ENCODE results near the gene TGFA. TPM values are rescaled to one million over a fixed set of nuclear protein-coding genes. Genes with fewer than 3 reads are reported as not detected.
A peak's percentile ranks its signal among the peaks of the same experiment; 100 is the strongest.

TGFA gene
- polyA plus RNA-seq, 2 of the 4 experiments (the other 2 are of a cell fraction), result 3.5 to 5.3 TPM

DNA sequence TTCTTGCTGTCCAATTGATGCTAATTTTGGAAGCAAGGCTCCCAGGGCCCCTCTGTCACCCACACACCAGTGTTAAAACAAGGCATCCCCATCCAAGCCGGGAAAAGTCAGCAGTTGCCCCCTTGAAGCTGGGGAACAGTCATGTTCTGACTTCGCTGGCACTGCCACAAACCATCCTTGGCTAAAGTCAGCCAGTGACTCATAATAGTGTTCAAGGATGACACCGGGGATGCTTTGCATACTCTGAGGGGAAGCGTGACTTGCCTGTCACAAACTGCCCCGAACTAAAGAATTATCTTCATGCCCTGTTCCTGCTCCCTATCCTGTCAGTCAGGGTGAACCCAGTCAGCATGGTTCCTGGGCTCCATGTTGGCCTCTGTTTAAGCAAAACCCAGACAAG, 37.0 kb downstream of the TGFA start (continued):
- TF ChIP-seq, protein P1, sequence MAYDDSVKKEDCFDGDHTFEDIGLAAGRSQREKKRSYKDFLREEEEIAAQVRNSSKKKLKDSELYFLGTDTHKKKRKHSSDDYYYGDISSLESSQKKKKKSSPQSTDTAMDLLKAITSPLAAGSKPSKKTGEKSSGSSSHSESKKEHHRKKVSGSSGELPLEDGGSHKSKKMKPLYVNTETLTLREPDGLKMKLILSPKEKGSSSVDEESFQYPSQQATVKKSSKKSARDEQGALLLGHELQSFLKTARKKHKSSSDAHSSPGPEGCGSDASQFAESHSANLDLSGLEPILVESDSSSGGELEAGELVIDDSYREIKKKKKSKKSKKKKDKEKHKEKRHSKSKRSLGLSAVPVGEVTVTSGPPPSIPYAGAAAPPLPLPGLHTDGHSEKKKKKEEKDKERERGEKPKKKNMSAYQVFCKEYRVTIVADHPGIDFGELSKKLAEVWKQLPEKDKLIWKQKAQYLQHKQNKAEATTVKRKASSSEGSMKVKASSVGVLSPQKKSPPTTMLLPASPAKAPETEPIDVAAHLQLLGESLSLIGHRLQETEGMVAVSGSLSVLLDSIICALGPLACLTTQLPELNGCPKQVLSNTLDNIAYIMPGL (CRISPR knock-in tag; IDR thresholded peaks at IDR 0.05; ENCODE audit: borderline replicate concordance), result no peak
- TF ChIP-seq POLR2A (IDR thresholded peaks at IDR 0.05; ENCODE audit: low read length) (no peak), NPAS2 (CRISPR knock-in tag; IDR thresholded peaks at IDR 0.05; ENCODE audit: borderline replicate concordance) (no peak), CEBPB (IDR thresholded peaks at IDR 0.05) (no peak), RFX5 (IDR thresholded peaks at IDR 0.05) (no peak), CBX2 (IDR thresholded peaks at IDR 0.05; ENCODE audit: borderline replicate concordance, low read depth) (no peak), KDM5A (IDR thresholded peaks at IDR 0.05) (no peak)

DNA sequence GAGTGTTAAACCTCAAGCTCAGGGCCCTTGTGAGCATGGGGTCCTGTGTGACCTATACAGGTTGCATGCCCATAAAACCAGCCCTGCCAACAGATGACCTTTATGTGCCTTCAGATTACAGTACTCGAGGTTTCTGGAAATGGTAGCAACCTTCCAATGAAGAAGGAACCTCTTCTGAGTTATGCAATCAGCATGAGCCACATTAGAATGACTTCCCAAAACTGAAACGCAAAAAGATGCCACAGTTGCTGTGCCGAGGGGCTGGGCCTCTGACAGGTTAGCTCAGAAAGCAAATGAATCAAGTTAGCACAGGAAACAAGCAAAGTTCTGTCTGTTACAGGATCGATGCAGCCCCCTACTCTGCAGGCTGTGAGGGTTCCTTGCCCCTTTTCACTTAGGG, 37.7 kb downstream of the TGFA start:
- Histone ChIP-seq H3K4me2 (peak overlapping the region; percentile 30; the same call in 1 of the 3 replicates), H3K4me1 (peaks cover 14% of the 10 kb centered on the region), H3K4me3 (no peak overlapping the region), H3K9me3 (no peaks in the 10 kb centered on the region), H3K27ac (no peak overlapping the region)
- TF ChIP-seq EHMT2 (IDR thresholded peaks at IDR 0.05; ENCODE audit: low read depth), result no peak
- no peak for TF ChIP-seq HOXB5 (CRISPR knock-in tag; IDR thresholded peaks at IDR 0.05)
- no peak for TF ChIP-seq EP300 (IDR thresholded peaks at IDR 0.05)
- no peak for TF ChIP-seq SREBF2 (IDR thresholded peaks at IDR 0.05)
- TF ChIP-seq ZNF302 (CRISPR knock-in tag; IDR thresholded peaks at IDR 0.05), result no peak
- no peak for TF ChIP-seq RNF2 (IDR thresholded peaks at IDR 0.05; ENCODE audit: borderline replicate concordance, low read depth)
- no peak for TF ChIP-seq HEYL (CRISPR knock-in tag; IDR thresholded peaks at IDR 0.05)
- ATAC-seq, result no peak
- FAIRE-seq, result no peak
- no peak for DNase-seq (ENCODE audit: low read depth in 1 of 2, low spot score in 1 of 2)
- WGBS (ENCODE audit: missing lambda C conversion rate), result 62% methylated on average over 4 of the region's 4 CpGs
- POLR2A ChIA-PET, result no interaction called here
- CTCF ChIA-PET, result interaction anchor here (2.2 kb wide), 1 partner anchor 10 kb away, joined by 7 read pairs; no protein-coding TSS in a partner anchor

DNA sequence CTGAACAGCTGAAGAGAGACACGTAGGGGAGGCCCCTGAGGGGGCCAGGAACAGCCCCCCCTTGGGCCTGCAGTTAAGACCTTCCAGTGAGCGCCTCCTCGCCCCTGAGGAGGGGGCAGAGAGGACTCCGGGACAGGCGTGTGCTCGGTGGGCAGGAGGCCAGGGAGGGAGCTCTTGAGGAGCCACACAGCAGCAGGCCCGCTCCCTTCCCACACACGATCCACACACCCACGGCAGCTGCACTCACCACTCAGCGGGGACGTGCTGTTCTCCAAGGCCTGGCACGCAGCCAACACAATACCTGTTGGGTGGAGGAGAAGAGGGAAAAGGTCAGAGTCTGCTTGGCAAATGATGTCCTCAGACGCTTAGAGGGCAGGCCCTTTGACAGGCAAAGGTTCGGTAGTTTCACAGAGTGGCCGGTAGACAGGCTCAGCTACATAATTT, 39.0 kb downstream of the TGFA start:
- Histone ChIP-seq H3K4me1 (peaks cover 14% of the 10 kb centered on the region), H3K4me3 (no peak overlapping the region), H3K27ac (no peak overlapping the region), H3K4me2 (no peak overlapping the region), H3K9me3 (no peaks in the 10 kb centered on the region)
- FAIRE-seq (no peak), DNase-seq (ENCODE audit: low read depth in 1 of 2, low spot score in 1 of 2) (no peak), ATAC-seq (no peak)
- POLR2A ChIA-PET, result no interaction called here
- CTCF ChIA-PET, result interaction anchor here (1.0 to 1.7 kb wide), 4 partner anchors 14 to 211 kb away, joined by 3 to 4 read pairs (median 4); no protein-coding TSS in a partner anchor
- 87% methylated on average over 15 of the region's 15 CpGs for WGBS (ENCODE audit: missing lambda C conversion rate)
- no peak for TF ChIP-seq MYC (IDR thresholded peaks at IDR 0.05; ENCODE audit: borderline replicate concordance, low read length)
- TF ChIP-seq JUNB (IDR thresholded peaks at IDR 0.05), result no peak
- TF ChIP-seq HEYL (CRISPR knock-in tag; IDR thresholded peaks at IDR 0.05), result no peak
- no peak for TF ChIP-seq NFE2L2 (conservative IDR thresholded peaks at IDR 0.05; ENCODE audit: low read length)
- TF ChIP-seq, protein P2, sequence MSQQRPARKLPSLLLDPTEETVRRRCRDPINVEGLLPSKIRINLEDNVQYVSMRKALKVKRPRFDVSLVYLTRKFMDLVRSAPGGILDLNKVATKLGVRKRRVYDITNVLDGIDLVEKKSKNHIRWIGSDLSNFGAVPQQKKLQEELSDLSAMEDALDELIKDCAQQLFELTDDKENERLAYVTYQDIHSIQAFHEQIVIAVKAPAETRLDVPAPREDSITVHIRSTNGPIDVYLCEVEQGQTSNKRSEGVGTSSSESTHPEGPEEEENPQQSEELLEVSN (IDR thresholded peaks at IDR 0.05; ENCODE audit: borderline replicate concordance, low read depth), result no peak
- TF ChIP-seq ZFP36 (IDR thresholded peaks at IDR 0.05; ENCODE audit: borderline replicate concordance, partially characterized antibody), result no peak
- TF ChIP-seq, protein P3, sequence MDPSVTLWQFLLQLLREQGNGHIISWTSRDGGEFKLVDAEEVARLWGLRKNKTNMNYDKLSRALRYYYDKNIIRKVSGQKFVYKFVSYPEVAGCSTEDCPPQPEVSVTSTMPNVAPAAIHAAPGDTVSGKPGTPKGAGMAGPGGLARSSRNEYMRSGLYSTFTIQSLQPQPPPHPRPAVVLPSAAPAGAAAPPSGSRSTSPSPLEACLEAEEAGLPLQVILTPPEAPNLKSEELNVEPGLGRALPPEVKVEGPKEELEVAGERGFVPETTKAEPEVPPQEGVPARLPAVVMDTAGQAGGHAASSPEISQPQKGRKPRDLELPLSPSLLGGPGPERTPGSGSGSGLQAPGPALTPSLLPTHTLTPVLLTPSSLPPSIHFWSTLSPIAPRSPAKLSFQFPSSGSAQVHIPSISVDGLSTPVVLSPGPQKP (IDR thresholded peaks at IDR 0.05; ENCODE audit: low read depth, low read length), result no peak
- no peak for TF ChIP-seq EHF (CRISPR knock-in tag; IDR thresholded peaks at IDR 0.05)
- no peak for TF ChIP-seq HOXB13 (CRISPR knock-in tag; IDR thresholded peaks at IDR 0.05; ENCODE audit: low read depth)
- TF ChIP-seq TFCP2L1 (CRISPR knock-in tag; IDR thresholded peaks at IDR 0.05), result no peak
- TF ChIP-seq, protein P4, sequence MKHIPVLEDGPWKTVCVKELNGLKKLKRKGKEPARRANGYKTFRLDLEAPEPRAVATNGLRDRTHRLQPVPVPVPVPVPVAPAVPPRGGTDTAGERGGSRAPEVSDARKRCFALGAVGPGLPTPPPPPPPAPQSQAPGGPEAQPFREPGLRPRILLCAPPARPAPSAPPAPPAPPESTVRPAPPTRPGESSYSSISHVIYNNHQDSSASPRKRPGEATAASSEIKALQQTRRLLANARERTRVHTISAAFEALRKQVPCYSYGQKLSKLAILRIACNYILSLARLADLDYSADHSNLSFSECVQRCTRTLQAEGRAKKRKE (CRISPR knock-in tag; IDR thresholded peaks at IDR 0.05; ENCODE audit: low read depth), result no peak
- TF ChIP-seq, protein P5, sequence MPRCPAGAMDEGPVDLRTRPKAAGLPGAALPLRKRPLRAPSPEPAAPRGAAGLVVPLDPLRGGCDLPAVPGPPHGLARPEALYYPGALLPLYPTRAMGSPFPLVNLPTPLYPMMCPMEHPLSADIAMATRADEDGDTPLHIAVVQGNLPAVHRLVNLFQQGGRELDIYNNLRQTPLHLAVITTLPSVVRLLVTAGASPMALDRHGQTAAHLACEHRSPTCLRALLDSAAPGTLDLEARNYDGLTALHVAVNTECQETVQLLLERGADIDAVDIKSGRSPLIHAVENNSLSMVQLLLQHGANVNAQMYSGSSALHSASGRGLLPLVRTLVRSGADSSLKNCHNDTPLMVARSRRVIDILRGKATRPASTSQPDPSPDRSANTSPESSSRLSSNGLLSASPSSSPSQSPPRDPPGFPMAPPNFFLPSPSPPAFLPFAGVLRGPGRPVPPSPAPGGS (IDR thresholded peaks at IDR 0.05), result no peak
- no peak for TF ChIP-seq CEBPB (IDR thresholded peaks at IDR 0.05)
- TF ChIP-seq MAZ (IDR thresholded peaks at IDR 0.05; ENCODE audit: borderline replicate concordance, low read depth, low read length), result no peak
- TF ChIP-seq, protein P6, sequence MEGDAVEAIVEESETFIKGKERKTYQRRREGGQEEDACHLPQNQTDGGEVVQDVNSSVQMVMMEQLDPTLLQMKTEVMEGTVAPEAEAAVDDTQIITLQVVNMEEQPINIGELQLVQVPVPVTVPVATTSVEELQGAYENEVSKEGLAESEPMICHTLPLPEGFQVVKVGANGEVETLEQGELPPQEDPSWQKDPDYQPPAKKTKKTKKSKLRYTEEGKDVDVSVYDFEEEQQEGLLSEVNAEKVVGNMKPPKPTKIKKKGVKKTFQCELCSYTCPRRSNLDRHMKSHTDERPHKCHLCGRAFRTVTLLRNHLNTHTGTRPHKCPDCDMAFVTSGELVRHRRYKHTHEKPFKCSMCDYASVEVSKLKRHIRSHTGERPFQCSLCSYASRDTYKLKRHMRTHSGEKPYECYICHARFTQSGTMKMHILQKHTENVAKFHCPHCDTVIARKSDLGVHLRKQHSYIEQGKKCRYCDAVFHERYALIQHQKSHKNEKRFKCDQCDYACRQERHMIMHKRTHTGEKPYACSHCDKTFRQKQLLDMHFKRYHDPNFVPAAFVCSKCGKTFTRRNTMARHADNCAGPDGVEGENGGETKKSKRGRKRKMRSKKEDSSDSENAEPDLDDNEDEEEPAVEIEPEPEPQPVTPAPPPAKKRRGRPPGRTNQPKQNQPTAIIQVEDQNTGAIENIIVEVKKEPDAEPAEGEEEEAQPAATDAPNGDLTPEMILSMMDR (IDR thresholded peaks at IDR 0.05), result no peak
- no peak for TF ChIP-seq BHLHE40 (IDR thresholded peaks at IDR 0.05; ENCODE audit: low read depth, low read length)
- TF ChIP-seq FOSL2 (IDR thresholded peaks at IDR 0.05), result no peak
- no peak for TF ChIP-seq FOSL2 (CRISPR knock-in tag; IDR thresholded peaks at IDR 0.05)
